GM13976 (cell line): ENCODE data around the gene IL13.
"Not testable (repeated sequence)": the region's sequence is repeated elsewhere in the genome, so short reads cannot be mapped to it uniquely, and the experiment has no call there.

Experiments
- DNase-seq: peaks from one replicate; pipeline ENCODE4 v3.0.0; 2012; ENCODE audit warnings: low spot score
- in situ Hi-C: fragments of 300-500 bp; cut with MboI; formaldehyde crosslinking; loops from one replicate; pipeline ENCODE4 v1.12.0; 2022; ENCODE audit warnings: low sequenced_read_pairs, mixed read lengths, inconsistent platforms; ENCODE audit not compliant: unreplicated experiment
- TF ChIP-seq, protein P1 (sequence below): IDR thresholded peaks from 2 replicates; pipeline ENCODE4 v1.5.1; 2012; ENCODE audit warnings: borderline replicate concordance, mild to moderate bottlenecking; ENCODE audit not compliant: insufficient read depth; ENCODE audit errors: extremely low read depth, missing control alignments, control extremely low read depth

The IL13 gene

DNA sequence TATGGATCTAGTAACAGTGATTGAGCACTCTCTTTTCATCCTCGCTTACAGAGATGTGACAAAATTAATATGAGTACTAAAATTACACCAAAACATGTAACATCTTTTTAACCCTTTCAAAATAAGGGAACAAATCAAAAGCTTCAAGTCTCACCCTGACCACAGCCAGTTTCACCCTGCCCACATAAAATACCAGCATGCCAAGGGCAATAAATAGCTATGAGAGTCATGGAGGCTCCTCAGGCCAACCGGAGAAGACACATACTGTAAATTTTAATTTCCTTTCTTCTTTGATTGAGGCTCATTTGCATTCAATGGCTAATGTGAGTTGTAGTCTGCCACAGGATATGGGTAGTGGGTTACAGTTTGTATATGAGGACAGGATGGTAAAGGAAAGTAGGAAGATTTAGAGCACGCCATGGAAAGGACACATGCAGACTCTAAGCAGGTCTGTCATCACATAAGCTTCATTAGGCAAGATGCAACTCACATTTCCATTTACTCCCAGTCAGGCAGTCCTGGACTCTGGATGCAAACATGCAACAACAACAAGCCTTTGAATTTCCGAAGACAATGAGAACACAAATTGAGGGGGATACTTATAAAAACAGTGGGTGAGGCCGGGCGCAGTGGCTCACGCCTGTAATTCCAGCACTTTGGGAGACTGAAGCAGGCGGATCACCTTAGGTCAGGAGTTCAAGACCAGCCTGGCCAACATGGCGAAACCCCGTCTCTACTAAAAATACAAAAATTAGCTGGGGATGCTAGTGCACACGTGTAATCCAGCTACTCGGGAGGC is 27.1 kb downstream of the IL13 start:
- TF ChIP-seq, protein P1, sequence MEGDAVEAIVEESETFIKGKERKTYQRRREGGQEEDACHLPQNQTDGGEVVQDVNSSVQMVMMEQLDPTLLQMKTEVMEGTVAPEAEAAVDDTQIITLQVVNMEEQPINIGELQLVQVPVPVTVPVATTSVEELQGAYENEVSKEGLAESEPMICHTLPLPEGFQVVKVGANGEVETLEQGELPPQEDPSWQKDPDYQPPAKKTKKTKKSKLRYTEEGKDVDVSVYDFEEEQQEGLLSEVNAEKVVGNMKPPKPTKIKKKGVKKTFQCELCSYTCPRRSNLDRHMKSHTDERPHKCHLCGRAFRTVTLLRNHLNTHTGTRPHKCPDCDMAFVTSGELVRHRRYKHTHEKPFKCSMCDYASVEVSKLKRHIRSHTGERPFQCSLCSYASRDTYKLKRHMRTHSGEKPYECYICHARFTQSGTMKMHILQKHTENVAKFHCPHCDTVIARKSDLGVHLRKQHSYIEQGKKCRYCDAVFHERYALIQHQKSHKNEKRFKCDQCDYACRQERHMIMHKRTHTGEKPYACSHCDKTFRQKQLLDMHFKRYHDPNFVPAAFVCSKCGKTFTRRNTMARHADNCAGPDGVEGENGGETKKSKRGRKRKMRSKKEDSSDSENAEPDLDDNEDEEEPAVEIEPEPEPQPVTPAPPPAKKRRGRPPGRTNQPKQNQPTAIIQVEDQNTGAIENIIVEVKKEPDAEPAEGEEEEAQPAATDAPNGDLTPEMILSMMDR = no peak
- in situ Hi-C loops = no loop called here
- DNase-seq = no peak

DNA sequence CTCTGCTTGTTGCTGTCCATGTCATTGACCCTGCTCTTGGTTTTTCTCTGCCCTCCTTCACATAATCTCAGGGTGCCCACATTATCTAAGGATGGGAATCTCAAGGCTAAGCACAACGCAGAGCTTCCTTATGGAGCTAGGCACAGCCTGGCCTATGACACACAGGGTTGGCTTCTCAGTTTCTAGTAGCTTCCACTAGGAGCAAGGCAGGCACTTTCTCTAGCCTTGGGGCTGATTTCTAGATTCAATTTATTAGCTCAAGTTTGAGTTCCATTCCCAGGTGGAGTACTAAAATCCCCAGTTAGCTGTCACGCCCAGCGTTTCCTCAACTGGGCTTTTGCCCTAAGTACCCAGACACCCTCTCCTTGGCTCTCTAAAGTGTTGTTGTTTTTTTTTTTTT is 28.2 kb downstream of the IL13 start:
- DNase-seq = no peak
- TF ChIP-seq, protein P1 = no peak
- in situ Hi-C loops = no loop called here

DNA sequence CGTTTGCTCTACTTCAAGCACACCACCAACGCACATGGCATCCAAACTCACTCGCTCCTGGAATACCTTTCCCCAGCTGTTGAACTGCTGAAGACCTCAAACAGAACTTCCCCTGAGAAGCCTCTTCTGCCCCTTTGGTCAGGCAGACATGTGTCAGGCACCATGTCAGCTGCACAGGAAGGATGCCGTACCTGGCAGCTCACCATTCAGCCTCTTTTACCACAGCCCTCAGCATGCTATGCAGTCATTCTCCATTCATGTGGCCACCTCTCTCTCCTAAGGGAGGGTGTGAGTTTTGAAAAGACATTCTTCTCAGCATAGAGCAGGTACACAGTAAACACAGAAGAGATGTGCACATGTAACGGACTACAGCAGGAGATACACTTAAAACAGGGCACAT is 30.0 kb downstream of the IL13 start:
- DNase-seq = no peak
- TF ChIP-seq, protein P1 = no peak
- in situ Hi-C loops = no loop called here

DNA sequence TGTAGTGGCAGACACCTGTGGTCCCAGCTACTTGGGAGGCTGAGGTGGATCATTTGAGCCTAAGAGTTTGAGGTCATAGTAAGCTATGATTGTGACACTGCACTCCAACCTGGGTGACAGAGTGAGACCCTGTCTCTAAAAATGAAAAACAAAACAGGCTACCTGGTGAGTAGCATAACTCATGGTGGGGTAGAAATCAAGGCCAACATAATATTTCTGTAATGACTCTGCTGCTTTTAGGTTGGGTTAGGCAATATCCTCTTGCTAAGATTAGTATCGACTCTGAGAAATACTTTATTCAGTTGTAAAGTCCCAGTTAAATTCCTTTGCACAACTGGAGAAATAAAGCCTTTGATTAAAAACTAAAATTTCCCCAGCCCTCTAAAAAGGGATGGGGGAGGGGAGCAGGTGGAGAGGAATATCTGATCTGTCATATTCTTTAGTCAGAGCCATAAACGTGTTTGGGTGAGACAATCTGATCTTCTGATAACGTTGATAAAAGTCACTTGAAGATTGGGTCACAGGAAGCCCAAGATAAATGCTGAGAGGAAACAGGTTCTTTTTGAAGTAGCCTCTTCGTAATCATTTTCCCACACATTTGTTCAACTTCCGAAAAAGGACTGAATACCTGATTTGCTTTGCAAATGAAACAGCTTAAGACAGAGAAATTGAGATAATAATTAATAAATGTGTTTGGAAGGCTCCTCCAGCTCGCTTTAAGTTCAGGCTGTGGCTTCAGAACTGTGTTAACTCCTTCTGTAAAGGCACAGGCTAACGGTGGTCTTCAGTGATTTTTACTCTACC is 30.8 kb downstream of the IL13 start:
- DNase-seq = no peak
- TF ChIP-seq, protein P1 = no peak
- in situ Hi-C loops = no loop called here

DNA sequence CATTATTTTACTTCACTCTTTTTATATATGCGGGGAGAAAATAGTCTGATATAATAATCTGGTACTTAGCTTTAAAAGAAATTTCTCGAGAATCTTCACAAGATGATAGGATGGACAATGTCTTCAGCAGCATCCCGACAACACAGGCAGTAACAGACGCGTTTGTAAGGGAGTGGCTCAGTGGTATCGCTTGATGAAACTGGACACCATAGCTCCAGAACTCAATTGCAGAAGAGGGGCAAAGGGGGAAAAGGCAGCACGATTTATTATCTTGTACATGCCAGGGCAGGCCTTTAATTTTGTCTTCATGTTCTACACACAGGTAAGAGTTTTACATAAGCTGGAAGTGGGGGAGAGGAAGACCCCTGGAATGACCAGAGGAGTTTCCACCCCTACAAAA is 31.5 kb downstream of the IL13 start:
- TF ChIP-seq, protein P1 = no peak
- DNase-seq = no peak
- in situ Hi-C loops = no loop called here

DNA sequence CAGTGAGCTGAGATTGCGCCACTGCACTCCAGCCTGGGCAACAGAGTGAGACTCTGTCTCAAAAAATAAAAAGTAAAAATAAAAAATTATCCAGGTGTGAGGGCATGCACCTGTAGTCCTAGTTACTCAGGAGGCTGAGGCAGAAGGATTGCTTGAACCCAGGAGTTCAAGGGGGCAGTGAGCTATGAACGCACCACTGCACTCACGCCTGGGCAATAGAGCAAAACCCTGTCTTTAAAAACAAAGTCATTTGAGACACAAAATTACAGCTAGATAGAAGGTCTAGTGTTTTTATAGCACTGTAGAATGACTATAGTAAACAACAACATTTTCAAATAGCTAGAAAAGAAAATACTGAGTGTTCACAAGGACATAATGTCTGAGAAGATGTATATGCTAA is 32.2 kb downstream of the IL13 start:
- in situ Hi-C loops = no loop called here
- DNase-seq = no peak

DNA sequence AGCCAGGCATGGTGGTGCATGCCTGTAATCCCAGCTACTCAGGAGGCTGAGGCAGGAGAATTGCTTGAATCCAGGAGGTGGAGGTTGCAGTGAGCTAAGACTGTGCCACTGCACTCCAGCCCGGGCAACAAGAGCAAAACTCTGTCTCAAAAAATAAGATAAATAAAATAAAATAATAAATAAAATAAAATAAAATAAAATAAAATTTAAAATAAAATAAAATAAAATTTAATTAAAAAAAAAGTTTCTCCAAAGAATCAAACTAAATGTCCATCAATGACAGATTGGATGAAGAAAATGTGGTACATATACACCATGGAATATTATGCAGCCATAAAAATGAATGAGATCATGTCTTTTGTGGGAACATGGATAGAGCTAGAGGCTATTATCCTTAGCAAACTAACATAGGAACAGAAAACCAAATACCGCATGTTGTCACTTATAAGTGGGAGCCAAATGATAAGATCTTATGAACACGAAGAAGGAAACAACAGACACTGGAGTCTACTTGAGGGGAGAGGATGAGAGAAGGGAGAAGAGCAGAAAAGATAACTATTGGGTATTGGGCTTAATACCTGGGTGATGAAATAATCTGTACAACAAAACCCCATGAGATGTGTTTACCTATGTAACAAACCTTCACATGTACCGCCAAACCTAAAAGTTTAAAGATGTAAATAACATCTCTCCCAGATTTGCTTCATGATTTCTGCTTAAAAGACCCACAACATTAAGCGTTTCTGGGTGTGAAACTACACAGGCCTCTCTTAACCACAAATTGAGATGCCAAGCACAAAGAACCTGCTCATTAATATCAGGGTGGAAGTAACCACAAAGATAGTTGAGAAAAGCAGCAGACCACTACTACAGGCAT is 34.0 kb downstream of the IL13 start:
- DNase-seq, in situ Hi-C loops: not testable (repeated sequence)

More for the DNA sequence above, 32.2 kb downstream of the IL13 start:
- TF ChIP-seq, protein P1 = no peak
